ENCODE results near the gene ENHO.
A peak's percentile ranks its signal among the peaks of the same experiment; 100 is the strongest.
"Not testable (repeated sequence)": the region's sequence is repeated elsewhere in the genome, so short reads cannot be mapped to it uniquely, and the experiment has no call there.

The ENHO gene

GRCh38 chr9:34555500-34555899 is 32.7 kb upstream of the ENHO start:
- no peak for DNase-seq (ENCODE audit: low read depth)

GRCh38 chr9:34555002-34555348 is 32.2 kb upstream of the ENHO start:
- DNase-seq (ENCODE audit: low read depth) = no peak

- DNase-seq (ENCODE audit: low read depth) = no peak
Measured at GRCh38 chr9:34554211-34555001, 31.6 kb upstream of the ENHO start.

DNA sequence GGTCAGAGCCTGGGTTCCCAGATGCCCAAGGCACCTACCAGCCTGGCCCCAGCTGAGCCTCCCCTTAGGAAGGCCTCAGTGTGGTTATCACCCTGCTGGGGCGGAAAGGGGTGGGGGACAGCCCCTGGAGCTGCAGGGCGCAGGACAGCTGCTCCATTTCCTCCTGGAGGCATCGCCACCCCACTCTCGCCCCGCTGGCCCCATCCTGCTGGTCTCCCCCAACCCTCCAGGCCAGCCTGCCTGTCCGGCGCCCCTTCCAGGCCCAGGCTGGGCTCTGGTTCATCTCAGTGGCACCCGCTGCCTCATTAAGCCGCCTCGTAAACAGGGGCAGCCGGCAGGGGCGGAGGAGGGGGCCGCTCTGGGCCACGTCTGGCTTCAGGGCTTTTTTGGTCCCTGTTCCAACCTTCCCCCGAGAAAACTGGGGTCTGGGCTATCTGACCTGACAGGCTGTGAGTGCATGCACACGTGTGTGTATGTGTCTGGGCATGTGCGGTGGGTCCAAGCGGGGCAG is 30.8 kb upstream of the ENHO start:
- no peak for DNase-seq (ENCODE audit: low read depth)

GRCh38 chr9:34552986-34553385 is 30.2 kb upstream of the ENHO start:
- DNase-seq (ENCODE audit: low read depth) = no peak

DNA sequence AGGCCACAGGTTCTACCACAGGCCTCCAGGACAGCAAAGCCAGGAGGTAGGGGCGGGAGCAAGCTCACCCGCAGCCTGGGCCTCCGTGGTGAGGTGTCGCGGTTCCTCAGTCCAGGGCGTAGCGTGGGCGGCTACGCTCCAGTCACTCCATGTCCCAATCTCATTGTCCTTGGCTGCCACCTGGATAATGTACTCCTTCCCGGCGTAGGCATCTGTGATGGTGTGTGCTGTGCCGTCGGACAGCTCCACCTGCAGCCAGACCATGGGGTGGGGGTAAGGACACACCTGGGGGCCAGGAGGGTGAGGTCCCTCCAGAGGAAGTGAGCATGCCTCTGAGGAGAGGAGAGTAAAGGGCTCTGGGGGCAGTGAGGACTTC is 29.8 kb upstream of the ENHO start:
- DNase-seq (ENCODE audit: low read depth) = no peak

DNA sequence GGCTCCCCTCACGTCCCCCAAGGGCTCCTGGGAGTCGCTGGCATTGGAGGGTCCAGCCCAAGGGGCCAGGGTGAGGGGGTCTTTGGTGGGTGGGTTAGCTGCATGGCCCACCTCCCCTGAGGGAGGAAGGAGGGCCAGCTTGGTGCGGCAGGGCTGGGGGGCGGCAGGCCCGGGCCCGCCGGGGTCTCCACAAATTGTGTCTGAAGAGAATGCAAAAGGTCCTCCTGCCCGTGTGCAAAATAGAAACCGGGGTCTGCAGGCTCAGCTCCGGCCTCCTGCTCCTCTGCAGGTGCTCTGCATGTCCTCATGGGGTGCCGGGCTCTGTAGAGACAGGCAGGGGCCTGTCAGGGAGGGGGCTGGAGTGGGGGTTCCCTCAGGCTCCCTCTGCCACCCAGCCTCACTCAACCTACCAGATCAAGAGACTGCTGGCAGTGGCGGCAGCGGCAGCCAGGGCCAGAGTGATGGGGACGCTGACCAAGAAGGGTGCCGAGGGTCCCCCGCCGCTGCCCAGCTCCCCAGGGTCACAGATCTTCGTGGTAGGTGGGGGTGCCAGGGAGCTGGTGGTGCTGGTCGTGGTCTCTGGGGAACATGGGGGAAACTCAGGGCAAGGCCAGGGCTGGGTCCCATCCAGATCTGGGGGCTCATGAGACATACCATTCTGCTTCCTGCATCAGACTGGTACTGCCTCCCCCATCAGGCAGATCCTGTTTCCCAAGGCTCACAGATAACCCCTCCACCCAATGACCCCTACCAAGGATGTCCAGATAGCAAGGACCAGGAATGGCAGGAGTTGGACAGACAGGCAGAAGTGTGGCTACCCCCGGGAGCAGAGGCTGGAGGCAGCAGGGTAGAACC is 29.2 kb upstream of the ENHO start:
- no peak for DNase-seq (ENCODE audit: low read depth)

DNA sequence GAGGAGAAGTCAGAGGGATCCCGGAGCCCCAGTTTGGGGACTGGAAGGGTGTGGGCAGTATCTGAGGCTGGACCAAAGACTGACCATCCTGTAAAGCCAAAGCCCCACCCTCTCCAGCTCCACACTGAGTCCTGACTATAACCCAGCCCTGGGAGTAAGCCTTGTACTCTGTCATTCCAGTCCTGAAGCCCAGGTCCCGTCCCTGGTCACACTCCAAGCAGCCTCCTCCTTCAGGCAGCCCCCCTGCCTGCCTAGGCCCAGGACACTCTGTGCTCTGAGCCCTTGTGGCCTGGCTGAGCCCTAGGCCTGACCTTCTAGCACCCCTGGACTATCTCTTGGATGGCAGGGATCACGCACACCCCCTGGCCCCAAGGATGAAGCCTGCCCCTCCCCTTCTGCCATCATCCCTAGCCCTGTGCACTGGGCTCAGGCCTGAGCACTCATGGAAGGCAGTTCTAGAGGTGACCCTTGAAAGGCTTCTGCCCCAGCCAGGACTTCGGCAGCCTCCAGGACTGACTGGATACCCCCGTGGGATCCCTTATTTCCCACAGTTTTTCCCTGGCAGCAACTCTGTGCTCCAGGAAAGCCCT is 28.0 kb upstream of the ENHO start:
- DNase-seq (ENCODE audit: low read depth) = no peak

GRCh38 chr9:34550016-34550680 is 27.4 kb upstream of the ENHO start:
- DNase-seq (ENCODE audit: low read depth) = no peak

DNA sequence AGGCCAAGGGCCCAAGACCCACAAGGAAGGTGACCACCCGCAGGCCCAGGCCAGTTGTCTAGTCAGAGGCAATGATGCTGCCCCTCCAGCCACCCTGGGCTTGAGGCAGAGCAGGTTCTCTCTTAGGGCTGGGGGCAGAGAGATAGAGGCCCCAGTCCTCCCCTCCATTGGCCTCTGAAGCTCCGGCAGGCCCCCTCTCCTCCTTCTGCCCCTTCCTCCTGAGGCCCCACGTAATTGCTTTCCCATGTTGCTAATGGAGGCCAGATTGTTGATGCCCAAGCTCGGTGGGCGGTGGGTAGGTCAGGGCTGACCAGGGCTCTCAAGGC is 26.6 kb upstream of the ENHO start:
- DNase-seq (ENCODE audit: low read depth) = no peak

GRCh38 chr9:34547960-34548611 is 25.3 kb upstream of the ENHO start:
- no peak for DNase-seq (ENCODE audit: low read depth)

GRCh38 chr9:34546834-34547827 is 24.3 kb upstream of the ENHO start:
- peak; percentile 22 for DNase-seq (ENCODE audit: low read depth)

DNA sequence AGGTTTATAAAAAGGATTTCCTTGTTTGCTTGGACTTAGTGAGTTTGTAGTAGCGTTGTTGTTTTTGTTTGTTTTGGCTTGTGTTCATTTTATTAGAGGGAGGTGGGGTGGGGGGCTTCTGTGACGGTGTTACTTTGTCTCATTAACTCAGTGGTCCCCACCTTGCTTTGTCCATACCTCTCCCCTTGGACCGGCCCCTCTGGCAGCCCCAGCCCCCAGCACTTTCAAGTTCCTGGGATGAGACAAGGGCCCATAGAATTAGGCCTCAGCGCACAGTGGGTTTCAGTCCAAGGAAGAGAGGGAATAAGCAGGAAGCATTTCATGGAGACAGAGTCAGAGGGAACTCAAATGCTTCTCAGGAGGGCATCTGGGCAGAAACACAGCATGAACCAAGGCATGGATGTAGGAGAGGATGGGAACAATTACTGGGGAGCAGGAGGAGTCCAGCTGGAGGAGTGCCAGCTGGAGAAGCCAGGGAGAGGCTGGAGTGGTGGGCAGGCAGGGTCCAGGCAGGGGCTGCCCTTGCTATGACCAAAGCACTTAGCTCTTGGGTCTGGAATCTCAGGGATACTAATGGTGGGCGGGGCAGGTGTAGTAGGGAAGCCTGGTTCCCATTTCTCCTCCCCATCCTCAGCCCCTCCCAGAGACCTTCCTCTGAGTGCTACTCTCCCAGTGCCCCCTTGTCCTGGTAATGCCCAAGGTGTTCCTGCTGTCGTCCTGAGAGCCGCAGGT is 23.5 kb upstream of the ENHO start:
- DNase-seq (ENCODE audit: low read depth) = no peak

GRCh38 chr9:34545497-34545896 is 22.7 kb upstream of the ENHO start:
- DNase-seq (ENCODE audit: low read depth) = no peak

- DNase-seq (ENCODE audit: low read depth) = no peak
Measured at GRCh38 chr9:34544035-34544434, 21.2 kb upstream of the ENHO start.

DNA sequence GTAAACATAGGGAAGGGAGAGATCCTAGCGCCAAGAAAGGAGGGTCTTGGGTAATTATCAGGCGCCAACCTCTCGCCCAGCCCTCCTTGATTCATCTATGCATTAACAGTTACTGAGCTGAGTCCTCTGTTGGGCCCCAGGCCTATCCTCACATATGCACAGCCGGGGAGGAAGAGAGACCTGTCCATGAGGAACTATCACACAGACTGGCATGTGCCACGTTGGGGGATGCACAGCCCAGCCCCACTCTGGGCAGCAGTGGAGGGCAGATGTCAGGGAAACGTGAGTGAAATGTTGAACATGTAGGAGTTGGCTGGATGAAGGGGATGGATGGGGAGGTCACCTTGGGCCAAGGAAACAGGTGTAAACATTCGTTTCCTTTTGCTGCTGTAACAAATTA is 18.8 kb upstream of the ENHO start:
- no peak for DNase-seq (ENCODE audit: low read depth)

DNA sequence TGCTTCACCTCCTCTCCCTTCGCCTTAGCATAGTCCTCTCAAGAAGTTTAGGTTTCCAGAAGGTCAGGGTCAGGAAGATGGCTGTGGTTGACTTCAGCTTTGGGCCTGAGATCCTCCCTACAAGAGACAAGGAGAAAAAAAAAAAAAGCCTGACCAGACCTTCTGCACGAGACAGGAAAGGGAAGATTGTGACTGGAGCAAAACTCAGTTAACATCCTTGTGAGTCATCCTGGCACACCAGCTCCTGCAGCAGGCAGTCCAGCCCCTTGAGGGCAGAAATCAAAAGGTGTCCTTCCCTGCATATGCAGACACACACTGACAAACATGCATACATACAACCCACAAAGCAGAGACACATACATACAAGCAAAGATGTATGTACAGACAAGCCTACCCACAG is 18.0 kb upstream of the ENHO start:
- DNase-seq (ENCODE audit: low read depth) = no peak

GRCh38 chr9:34536685-34537084 is 13.9 kb upstream of the ENHO start:
- no peak for DNase-seq (ENCODE audit: low read depth)

GRCh38 chr9:34532041-34532440 is 9.3 kb upstream of the ENHO start:
- DNase-seq (ENCODE audit: low read depth) = not testable (repeated sequence)

DNA sequence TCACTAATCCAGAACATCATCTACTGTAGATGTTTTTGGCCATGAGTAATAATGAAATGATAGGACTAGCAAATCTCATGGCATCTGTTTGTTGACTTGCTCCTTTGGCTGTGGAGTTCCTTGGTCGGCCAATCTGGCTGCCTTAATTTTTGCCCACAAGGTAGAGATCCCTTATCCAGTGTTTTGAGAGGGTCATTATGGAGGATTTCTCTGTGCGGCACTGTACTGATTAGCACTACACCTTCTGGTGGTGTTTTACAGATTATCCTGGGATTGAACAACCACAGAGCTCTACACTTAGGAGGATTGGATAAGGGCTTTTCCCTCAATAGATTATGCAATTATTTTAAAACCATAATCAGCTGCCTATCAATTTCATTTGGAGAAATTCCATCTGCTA is 3.2 kb upstream of the ENHO start:
- no peak for DNase-seq (ENCODE audit: low read depth)
